HCT116 (cell line): Measurements from ENCODE around the gene GPR155. TPM values are rescaled to one million over a fixed set of nuclear protein-coding genes. Genes with fewer than 3 reads are reported as not detected.

Experiments used
- ATAC-seq: fragments of 200-7000 bp; cut with Tn5 transposase; 2 replicates; pipeline ENCODE4 v1.9.1; 2020; ENCODE audit warnings: mild to moderate bottlenecking, moderate library complexity
- BruUV-seq: library from RNA; stranded (reverse); fragments of 400-500 nt; replicated peaks from 2 replicates; lab custom pipeline; 2021; lab: Mats Ljungman, UMichigan
- CTCF ChIA-PET: fragments of 300-600 bp; sonication (Branson Sonifier 250); formaldehyde crosslinking; loops from one replicate; lab custom pipeline; 2021; ENCODE audit warnings: antibody characterized with exemption; lab: Charles Lee
- POLR2A ChIA-PET: fragments of 300-600, 350-600 bp; sonication (Branson Sonifier 250); formaldehyde crosslinking; loops from one replicate; lab custom pipeline; 2021; ENCODE audit warnings: antibody characterized with exemption; lab: Charles Lee
- RAD21 ChIA-PET, 2 experiments: fragments of 300-600 bp; sonication (Branson Sonifier 250); formaldehyde crosslinking; loops; one replicate each; lab custom pipeline; 2023; ENCODE audit warnings: low total read pairs in 2 of 2; ENCODE audit not compliant: uncharacterized antibody in 2 of 2, unreplicated experiment in 2 of 2, low non-redundant PET in 1 of 2; lab: Charles Lee
- DNase-seq: peaks from one replicate; pipeline ENCODE4 v3.0.0-alpha.2; 2010; ENCODE audit warnings: low read depth, low spot score
- H2AFZ ChIP-seq: fragments of 200-600 bp; shearing (Covaris generic), sonication (generic); 2 replicates; pipeline ENCODE4 v1.6.1; 2017; ENCODE audit warnings: low read depth, mixed run types, mixed read lengths, antibody characterized with exemption, low read length; ENCODE audit not compliant: poor library complexity, severe bottlenecking
- H3K27ac ChIP-seq: 2 replicates; pipeline ENCODE4 v1.5.1; 2012; ENCODE audit warnings: low read depth, low read length
- H3K27me3 ChIP-seq: fragments of 200-600 bp; sonication (generic); 2 replicates; pipeline ENCODE4 v1.6.1; 2016; ENCODE audit warnings: mixed run types, low read length, mixed read lengths; ENCODE audit not compliant: insufficient read depth
- H3K36me3 ChIP-seq, 2 experiments: fragments of 200-500 bp in 1 of 2; fragments of 200-600 bp in 1 of 2; sonication (Bioruptor generic) in 1 of 2; sonication (generic) in 1 of 2; 2 replicates each; pipeline versions ENCODE4 v1.5.1 to v1.6.1; 2014 to 2016; ENCODE audit warnings: low read length in 2 of 2, inconsistent platforms in 1 of 2, mixed read lengths in 1 of 2, mixed run types in 1 of 2; ENCODE audit not compliant: insufficient read depth in 2 of 2, control insufficient read depth in 1 of 2
- H3K4me1 ChIP-seq, 2 experiments: fragments of 200-600 bp in 1 of 2; sonication (generic) in 1 of 2; 2 replicates each; pipeline versions ENCODE4 v1.5.1 to v1.6.1; 2012 to 2017; ENCODE audit warnings: low read length in 2 of 2, inconsistent platforms in 1 of 2, mild to moderate bottlenecking in 1 of 2, mixed read lengths in 1 of 2, mixed run types in 1 of 2, moderate library complexity in 1 of 2; ENCODE audit not compliant: insufficient read depth in 2 of 2, control insufficient read depth in 1 of 2
- H3K4me2 ChIP-seq: fragments of 200-600 bp; sonication (generic); 2 replicates; pipeline ENCODE4 v1.6.1; 2017; ENCODE audit warnings: mixed run types, low read length, mixed read lengths
- H3K4me3 ChIP-seq, 2 experiments: fragments of 200-600 bp in 1 of 2; sonication (generic) in 1 of 2; replicated peaks in 1 of 2; 2 replicates each; pipeline ENCODE4 v1.5.1; 2011 to 2016; ENCODE audit warnings: low read length in 2 of 2, control low read depth in 1 of 2, low read depth in 1 of 2, mild to moderate bottlenecking in 1 of 2, mixed read lengths in 1 of 2, mixed run types in 1 of 2
- H3K79me2 ChIP-seq: fragments of 200-600 bp; sonication (generic); 2 replicates; pipeline ENCODE4 v1.6.1; 2017; ENCODE audit warnings: mild to moderate bottlenecking, mixed run types, low read length, moderate library complexity, mixed read lengths; ENCODE audit not compliant: insufficient read depth
- H3K9ac ChIP-seq: fragments of 200-600 bp; sonication (generic); 2 replicates; pipeline ENCODE4 v1.6.1; 2016; ENCODE audit warnings: low read length, mixed read lengths
- H3K9me2 ChIP-seq: fragments of 200-600 bp; sonication (generic), shearing (Covaris generic); 2 replicates; pipeline ENCODE4 v1.6.1; 2017; ENCODE audit warnings: mixed run types, mild to moderate bottlenecking, moderate library complexity; ENCODE audit not compliant: insufficient read depth
- H3K9me3 ChIP-seq, 2 experiments: fragments of 200-500 bp in 1 of 2; fragments of 200-600 bp in 1 of 2; sonication (Bioruptor generic) in 1 of 2; sonication (generic) in 1 of 2; 2 replicates each; pipeline ENCODE4 v1.6.1; 2014 to 2017; ENCODE audit warnings: low read length in 2 of 2, mixed read lengths in 2 of 2, inconsistent platforms in 1 of 2, low read depth in 1 of 2, mild to moderate bottlenecking in 1 of 2, mixed run types in 1 of 2, moderate library complexity in 1 of 2; ENCODE audit not compliant: control insufficient read depth in 1 of 2, insufficient read depth in 1 of 2
- H4K20me1 ChIP-seq: fragments of 200-600 bp; sonication (generic), shearing (Covaris generic); 2 replicates; pipeline ENCODE4 v1.6.1; 2017; ENCODE audit warnings: mixed run types, mild to moderate bottlenecking, moderate library complexity; ENCODE audit not compliant: insufficient read depth
- ATF3 ChIP-seq: IDR thresholded peaks from 2 replicates; pipeline ENCODE4 v1.6.1; 2012
- EGR1 ChIP-seq: IDR thresholded peaks from 2 replicates; pipeline ENCODE4 v1.6.1; 2012; ENCODE audit warnings: low read depth
- ELF1 ChIP-seq: IDR thresholded peaks from 2 replicates; pipeline ENCODE4 v1.6.1; 2012; ENCODE audit warnings: low read depth, borderline replicate concordance
- EZH2 ChIP-seq: fragments of 200-600 bp; sonication (generic); IDR thresholded peaks from 2 replicates; pipeline ENCODE4 v1.6.1; 2017; ENCODE audit warnings: antibody characterized with exemption, mixed run types
- EZH2phosphoT487 ChIP-seq: fragments of 200-600 bp; IDR thresholded peaks from 2 replicates; pipeline ENCODE4 v1.6.1; 2018; ENCODE audit warnings: antibody characterized with exemption, borderline replicate concordance
- FOSL1 ChIP-seq: IDR thresholded peaks from 2 replicates; pipeline ENCODE4 v1.6.1; 2012; ENCODE audit warnings: low read depth
- JUND ChIP-seq: IDR thresholded peaks from 2 replicates; pipeline ENCODE4 v1.6.1; 2012
- POLR2A ChIP-seq: IDR thresholded peaks from 2 replicates; pipeline ENCODE4 v1.7.0; 2011; ENCODE audit warnings: borderline replicate concordance; ENCODE audit not compliant: insufficient read depth, insufficient read length; ENCODE audit errors: extremely low read depth
- RAD21 ChIP-seq: IDR thresholded peaks from 2 replicates; pipeline ENCODE4 v1.6.1; 2012; ENCODE audit warnings: low read depth, mild to moderate bottlenecking
- REST ChIP-seq: IDR thresholded peaks from 2 replicates; pipeline ENCODE4 v1.6.1; 2012; ENCODE audit warnings: low read depth
- TCF7L2 ChIP-seq: IDR thresholded peaks from 2 replicates; pipeline ENCODE4 v1.7.0; 2011; ENCODE audit warnings: borderline replicate concordance, inconsistent platforms; ENCODE audit not compliant: insufficient read depth, insufficient read length; ENCODE audit errors: extremely low read depth
- YY1 ChIP-seq: IDR thresholded peaks from 2 replicates; pipeline ENCODE4 v1.6.1; 2011; ENCODE audit warnings: low read length, low read depth, moderate library complexity, mild to moderate bottlenecking; ENCODE audit not compliant: insufficient replicate concordance; ENCODE audit errors: extremely low read depth
- ZBTB33 ChIP-seq: IDR thresholded peaks from 2 replicates; pipeline ENCODE4 v1.6.1; 2011; ENCODE audit warnings: mild to moderate bottlenecking, low read length, moderate library complexity; ENCODE audit not compliant: insufficient replicate concordance; ENCODE audit errors: extremely low read depth
- ZNF274 ChIP-seq: fragments of 200-500 bp; sonication (Bioruptor generic); IDR thresholded peaks from 2 replicates; pipeline ENCODE4 v1.6.1; 2014; ENCODE audit warnings: mild to moderate bottlenecking, low read depth, low read length, inconsistent platforms
- intact Hi-C: fragments of 100-400 bp; cut with micrococcal nuclease; formaldehyde crosslinking; loops from 2 replicates; pipeline ENCODE4 v1.10.0; 2022
- total RNA-seq: library from RNA; stranded (reverse); gene quantifications from one replicate; pipeline ENCODE4 v1.2.1, GENCODE V29; 2021; ENCODE audit not compliant: unreplicated experiment

Gene GPR155
- total RNA-seq, 1 experiment from 2014 or later, result 3.8 TPM

GRCh38 chr2:174503161-174503809 is 16.5 kb upstream of the GPR155 start:
- H3K36me3 ChIP-seq, result no peaks in the 10 kb centered on the region
- H2AFZ ChIP-seq, result no peak overlapping the region
- H3K4me3 ChIP-seq, result no peak overlapping the region
- POLR2A ChIA-PET, result no interaction called here
- TF ChIP-seq EZH2phosphoT487 (no peak), EZH2 (no peak)
- TF ChIP-seq, all 23 proteins: peak for 0
- no peaks in the 10 kb centered on the region for H3K27me3 ChIP-seq
- H3K9me3 ChIP-seq, result no peaks in the 10 kb centered on the region
- H3K9me2 ChIP-seq, result no peaks in the 10 kb centered on the region
- H4K20me1 ChIP-seq, result no peaks in the 10 kb centered on the region
- no peak overlapping the region for H3K9ac ChIP-seq
- H3K4me1 ChIP-seq, result no peaks in the 10 kb centered on the region
- intact Hi-C loops, result no loop called here
- ChIA-PET RAD21 (no interaction called here), CTCF (no interaction called here)
- H3K79me2 ChIP-seq, result no peaks in the 10 kb centered on the region
- no peak for DNase-seq
- no peak overlapping the region for H3K4me2 ChIP-seq
- ATAC-seq, result no peak
- H3K27ac ChIP-seq, result no peak overlapping the region
- no TSS peak for BruUV-seq

- Histone ChIP-seq H3K4me1 (no peaks in the 10 kb centered on the region), H3K9me2 (no peaks in the 10 kb centered on the region), H4K20me1 (no peaks in the 10 kb centered on the region), H3K27ac (no peak overlapping the region), H3K9me3 (no peaks in the 10 kb centered on the region), H3K36me3 (no peaks in the 10 kb centered on the region), H3K4me3 (no peak overlapping the region), H3K4me2 (no peak overlapping the region), H3K79me2 (no peaks in the 10 kb centered on the region), H3K27me3 (no peaks in the 10 kb centered on the region), H2AFZ (no peak overlapping the region), H3K9ac (no peak overlapping the region)
- no peak for ATAC-seq
- ChIA-PET CTCF (no interaction called here), RAD21 (no interaction called here), POLR2A (no interaction called here)
- no peak for DNase-seq
- TF ChIP-seq POLR2A, result no peak
- no peak for TF ChIP-seq RAD21
- TF ChIP-seq ATF3, result no peak
- TF ChIP-seq ELF1, result no peak
- TF ChIP-seq REST, result no peak
- TF ChIP-seq TCF7L2, result no peak
- no peak for TF ChIP-seq ZNF274
- no peak for TF ChIP-seq ZBTB33
- TF ChIP-seq JUND, result no peak
- no peak for TF ChIP-seq EGR1
- no peak for TF ChIP-seq FOSL1
- no peak for TF ChIP-seq YY1
- TF ChIP-seq EZH2phosphoT487, result no peak
- intact Hi-C loops, result no loop called here
- BruUV-seq, result no TSS peak
Observed at GRCh38 chr2:174499371-174499770, 12.5 kb upstream of the GPR155 start.
